OCI-LY1 (cell line): ENCODE measurements around the gene PROCA1.

Source experiments
- H2AFZ ChIP-seq: fragments of 200-600 bp; sonication (generic), shearing (Covaris generic); 2 replicates; pipeline ENCODE4 v1.6.0; 2014; ENCODE audit warnings: antibody characterized with exemption, mild to moderate bottlenecking, low read length
- H3F3A ChIP-seq: fragments of 200-600 bp; sonication (generic), shearing (Covaris generic); 2 replicates; pipeline ENCODE4 v1.6.0; 2014; ENCODE audit warnings: mild to moderate bottlenecking, antibody characterized with exemption, low read length, moderate library complexity; ENCODE audit not compliant: insufficient read depth
- H3K27ac ChIP-seq: fragments of 200-600 bp; sonication (generic); 2 replicates; pipeline ENCODE4 v1.5.1; 2014; ENCODE audit warnings: low read length, mixed run types, mild to moderate bottlenecking, low read depth; ENCODE audit not compliant: poor library complexity, severe bottlenecking
- H3K27me3 ChIP-seq: fragments of 200-600 bp; sonication (generic); 2 replicates; pipeline ENCODE4 v1.6.0; 2014; ENCODE audit warnings: antibody characterized with exemption, mild to moderate bottlenecking, low read length, moderate library complexity; ENCODE audit not compliant: insufficient read depth
- H3K36me3 ChIP-seq: fragments of 200-600 bp; sonication (generic); 2 replicates; pipeline ENCODE4 v1.6.1; 2014; ENCODE audit warnings: mild to moderate bottlenecking, antibody characterized with exemption, low read length, moderate library complexity, mixed read lengths; ENCODE audit not compliant: insufficient read depth
- H3K4me1 ChIP-seq: fragments of 200-600 bp; sonication (generic); 2 replicates; pipeline ENCODE4 v1.5.1; 2014; ENCODE audit warnings: mild to moderate bottlenecking, low read length, moderate library complexity; ENCODE audit not compliant: insufficient read depth, severe bottlenecking
- H3K4me2 ChIP-seq: fragments of 200-600 bp; sonication (generic), shearing (Covaris generic); 2 replicates; pipeline ENCODE4 v1.6.1; 2014; ENCODE audit warnings: low read length
- H3K4me3 ChIP-seq: fragments of 200-600 bp; sonication (generic); 2 replicates; pipeline ENCODE4 v1.5.1; 2014; ENCODE audit warnings: low read length, low read depth, mild to moderate bottlenecking, mixed read lengths; ENCODE audit not compliant: poor library complexity, severe bottlenecking
- H3K79me2 ChIP-seq: fragments of 200-600 bp; shearing (Covaris generic); 2 replicates; pipeline ENCODE4 v1.6.1; 2016; ENCODE audit warnings: mixed run types, low read length, mixed read lengths; ENCODE audit not compliant: insufficient read depth
- H3K9ac ChIP-seq: fragments of 200-600 bp; sonication (generic), shearing (Covaris generic); 2 replicates; pipeline ENCODE4 v1.6.1; 2014; ENCODE audit warnings: mild to moderate bottlenecking, low read length, mixed read lengths
- H3K9me2 ChIP-seq: fragments of 200-600 bp; sonication (generic), shearing (Covaris generic); 2 replicates; pipeline ENCODE4 v1.6.1; 2014; ENCODE audit warnings: low read depth, mild to moderate bottlenecking, low read length, mixed read lengths
- H3K9me3 ChIP-seq: fragments of 200-600 bp; shearing (Covaris generic); 2 replicates; pipeline ENCODE4 v1.6.1; 2014; ENCODE audit warnings: low read length, mixed read lengths
- H4K20me1 ChIP-seq: fragments of 200-600 bp; sonication (generic), shearing (Covaris generic); 2 replicates; pipeline ENCODE4 v1.6.0; 2016; ENCODE audit warnings: mild to moderate bottlenecking, low read length; ENCODE audit not compliant: insufficient read depth
- CTCF ChIP-seq: fragments of 200-600 bp; sonication (generic), shearing (Covaris generic); IDR thresholded peaks from 2 replicates; pipeline ENCODE4 v1.5.1; 2017; ENCODE audit warnings: mild to moderate bottlenecking, antibody characterized with exemption, low read length, moderate library complexity, mixed read lengths
- EZH2 ChIP-seq: fragments of 200-600 bp; sonication (generic), shearing (Covaris generic); IDR thresholded peaks from 2 replicates; pipeline ENCODE4 v1.8.0; 2017; ENCODE audit warnings: borderline replicate concordance, mixed run types, mild to moderate bottlenecking, antibody characterized with exemption, low read length, moderate library complexity, mixed read lengths

PROCA1 gene

GRCh38 chr17:28703552-28704218 lies 8.0 kb downstream of the PROCA1 start:
- H3K36me3 ChIP-seq, result peaks cover 49% of the 10 kb centered on the region
- H3K4me3 ChIP-seq, result no peak overlapping the region
- no peak overlapping the region for H3K4me2 ChIP-seq
- no peaks in the 10 kb centered on the region for H3K4me1 ChIP-seq
- no peak overlapping the region for H2AFZ ChIP-seq
- no peaks in the 10 kb centered on the region for H3K27me3 ChIP-seq
- no peaks in the 10 kb centered on the region for H3K9me2 ChIP-seq
- TF ChIP-seq EZH2 (no peak), CTCF (no peak)
- no peaks in the 10 kb centered on the region for H3K79me2 ChIP-seq
- no peaks in the 10 kb centered on the region for H4K20me1 ChIP-seq
- no peaks in the 10 kb centered on the region for H3F3A ChIP-seq
- H3K9me3 ChIP-seq, result no peaks in the 10 kb centered on the region
- no peak overlapping the region for H3K9ac ChIP-seq
- no peak overlapping the region for H3K27ac ChIP-seq

GRCh38 chr17:28702752-28703150 lies 8.9 kb downstream of the PROCA1 start:
- Histone ChIP-seq H3K9me3 (no peaks in the 10 kb centered on the region), H3K9me2 (no peaks in the 10 kb centered on the region), H3F3A (no peaks in the 10 kb centered on the region), H3K36me3 (peaks cover 59% of the 10 kb centered on the region), H4K20me1 (no peaks in the 10 kb centered on the region), H3K4me3 (no peak overlapping the region), H3K79me2 (no peaks in the 10 kb centered on the region), H3K4me1 (no peaks in the 10 kb centered on the region), H3K4me2 (no peak overlapping the region), H3K27me3 (no peaks in the 10 kb centered on the region), H2AFZ (no peak overlapping the region), H3K9ac (no peak overlapping the region), H3K27ac (no peak overlapping the region)
- TF ChIP-seq CTCF, result no peak
- TF ChIP-seq EZH2, result no peak

- Histone ChIP-seq H3F3A (no peaks in the 10 kb centered on the region), H3K4me3 (no peak overlapping the region), H3K27ac (no peak overlapping the region), H2AFZ (no peak overlapping the region), H3K36me3 (peaks cover 64% of the 10 kb centered on the region), H3K9me2 (no peaks in the 10 kb centered on the region), H3K4me1 (no peaks in the 10 kb centered on the region), H3K4me2 (no peak overlapping the region), H3K79me2 (no peaks in the 10 kb centered on the region), H3K27me3 (no peaks in the 10 kb centered on the region), H3K9me3 (no peaks in the 10 kb centered on the region), H3K9ac (no peak overlapping the region), H4K20me1 (no peaks in the 10 kb centered on the region)
- TF ChIP-seq CTCF (no peak), EZH2 (no peak)
Measured at GRCh38 chr17:28702026-28702751, 9.5 kb downstream of the PROCA1 start.
